ENCODE results near the gene IL11RA. TPM values are rescaled to one million over a fixed set of nuclear protein-coding genes. Genes with fewer than 3 reads are reported as not detected.

The IL11RA gene
- total RNA-seq, 2 donors from 2014 or later = 10.5 to 10.6 TPM

- Histone ChIP-seq H3K9ac (ENCODE audit: low read depth in 2 of 2, low read length in 2 of 2) (no peak overlapping the region), H3K36me3 (no peaks in the 10 kb centered on the region), H3K9me3 (no peaks in the 10 kb centered on the region), H3K27me3 (peaks cover 11% of the 10 kb centered on the region), H3K27ac (no peak overlapping the region), H3K4me1 (no peaks in the 10 kb centered on the region), H3K4me3 (no peak overlapping the region)
- intact Hi-C loops (cut with DNase I) = no loop called here
- DNase-seq = peak; percentile 72
- peak; percentile 79 for TF ChIP-seq CTCF (IDR thresholded peaks at IDR 0.05)
Observed at GRCh38 chr9:34633851-34634550, 18.0 kb upstream of the IL11RA start.

- Histone ChIP-seq H3K9ac (ENCODE audit: low read depth in 2 of 2, low read length in 2 of 2) (no peak overlapping the region), H3K9me3 (no peaks in the 10 kb centered on the region), H3K27ac (no peak overlapping the region), H3K27me3 (peaks cover 4% of the 10 kb centered on the region), H3K36me3 (no peaks in the 10 kb centered on the region), H3K4me1 (no peaks in the 10 kb centered on the region), H3K4me3 (no peak overlapping the region)
- TF ChIP-seq CTCF (IDR thresholded peaks at IDR 0.05) = no peak
- intact Hi-C loops (cut with DNase I) = no loop called here
- no peak for DNase-seq
Observed at GRCh38 chr9:34634551-34635248, 17.3 kb upstream of the IL11RA start.

- Histone ChIP-seq H3K4me1 (no peaks in the 10 kb centered on the region), H3K27me3 (no peaks in the 10 kb centered on the region), H3K9ac (ENCODE audit: low read depth in 2 of 2, low read length in 2 of 2) (no peak overlapping the region), H3K9me3 (no peaks in the 10 kb centered on the region), H3K27ac (no peak overlapping the region), H3K36me3 (no peaks in the 10 kb centered on the region), H3K4me3 (no peak overlapping the region)
- intact Hi-C loops (cut with DNase I) = no loop called here
- DNase-seq = no peak
- TF ChIP-seq CTCF (IDR thresholded peaks at IDR 0.05) = no peak
Observed at GRCh38 chr9:34635556-34635955, 16.4 kb upstream of the IL11RA start.

GRCh38 chr9:34636791-34637355 lies 15.1 kb upstream of the IL11RA start:
- no peak for DNase-seq
- no peak for TF ChIP-seq CTCF (IDR thresholded peaks at IDR 0.05)
- Histone ChIP-seq H3K9ac (ENCODE audit: low read depth in 2 of 2, low read length in 2 of 2) (peak overlapping the region; percentile 79 to 97), H3K27ac (peak overlapping the region; percentile 82), H3K4me1 (no peaks in the 10 kb centered on the region), H3K9me3 (no peaks in the 10 kb centered on the region), H3K4me3 (peak overlapping the region; percentile 91), H3K36me3 (no peaks in the 10 kb centered on the region), H3K27me3 (no peaks in the 10 kb centered on the region)
- intact Hi-C loops (cut with DNase I) = no loop called here

- peak; percentile 97 for DNase-seq
- Histone ChIP-seq H3K4me3 (peak within 1 kb of the TSS; percentile 91), H3K9me3 (no peaks in the 10 kb centered on the region), H3K36me3 (no peaks in the 10 kb centered on the region), H3K27ac (peak within 1 kb of the TSS; percentile 82), H3K27me3 (no peaks in the 10 kb centered on the region), H3K9ac (ENCODE audit: low read depth in 2 of 2, low read length in 2 of 2) (peak within 1 kb of the TSS; percentile 79 to 97), H3K4me1 (no peaks in the 10 kb centered on the region)
- TF ChIP-seq CTCF (IDR thresholded peaks at IDR 0.05) = no peak
- intact Hi-C loops (cut with DNase I) = no loop called here
Observed at GRCh38 chr9:34637356-34638137, 14.4 kb upstream of the IL11RA start, which contains the start of gene SIGMAR1. SIGMAR1 (minus strand) TSS chr9:34637787; CDS start chr9:34637697, 90 bp downstream.
